CD4-positive, alpha-beta T cell treated with Interleukin-15 for 4 hours (primary cell): ENCODE measurements around the gene NOP10.
"Not testable (repeated sequence)": the region's sequence is repeated elsewhere in the genome, so short reads cannot be mapped to it uniquely, and the experiment has no call there.

Experiments used
- DNase-seq: peaks from one replicate; pipeline ENCODE4 v3.0.0-alpha.2; 2020; ENCODE audit warnings: low spot score

Gene NOP10

GRCh38 chr15:34342737-34343575, at the start of gene NOP10, which contains the start of gene NUTM1:
NOP10 (minus strand) TSS chr15:34343136; CDS start chr15:34343073, 63 bp downstream.
NUTM1 (plus strand) TSS chr15:34343315; CDS start chr15:34343697, 382 bp downstream.
- peak; percentile 93 for DNase-seq

GRCh38 chr15:34389594-34390086, 46.7 kb upstream of the NOP10 start:
- not testable (repeated sequence) for DNase-seq

- DNase-seq: not testable (repeated sequence)
These were observed 39.0 kb upstream of the NOP10 start for GRCh38 chr15:34381829-34382521.

- not testable (repeated sequence) for DNase-seq
These were observed 37.6 kb upstream of the NOP10 start for GRCh38 chr15:34380491-34380890.

- no peak for DNase-seq
These were observed 33.9 kb upstream of the NOP10 start for GRCh38 chr15:34376856-34377255.

- DNase-seq: not testable (repeated sequence)
These were observed 32.6 kb upstream of the NOP10 start for GRCh38 chr15:34375541-34375940.

GRCh38 chr15:34374816-34375215, 31.9 kb upstream of the NOP10 start:
- no peak for DNase-seq

- DNase-seq: no peak
These were observed 31.0 kb upstream of the NOP10 start for GRCh38 chr15:34373951-34374350.

GRCh38 chr15:34370643-34371042, 27.7 kb upstream of the NOP10 start:
- DNase-seq: no peak

GRCh38 chr15:34370129-34370528, 27.2 kb upstream of the NOP10 start:
- no peak for DNase-seq

GRCh38 chr15:34367101-34368081, 24.5 kb upstream of the NOP10 start, which contains the start of gene LPCAT4:
LPCAT4 (minus strand) TSS chr15:34367196; CDS start chr15:34367100, 96 bp downstream.
- peak; percentile 90 for DNase-seq

- DNase-seq: peak; percentile 43
These were observed 23.5 kb upstream of the NOP10 start for GRCh38 chr15:34366271-34367065.

GRCh38 chr15:34365836-34366235, 22.9 kb upstream of the NOP10 start:
- no peak for DNase-seq

GRCh38 chr15:34365091-34365825, 22.3 kb upstream of the NOP10 start:
- DNase-seq: peak; percentile 5

- DNase-seq: no peak
These were observed 21.1 kb upstream of the NOP10 start for GRCh38 chr15:34364041-34364440.

- DNase-seq: no peak
These were observed 19.3 kb upstream of the NOP10 start for GRCh38 chr15:34362047-34362773.

GRCh38 chr15:34361278-34361677, 18.3 kb upstream of the NOP10 start:
- no peak for DNase-seq

GRCh38 chr15:34360298-34360697, 17.4 kb upstream of the NOP10 start:
- no peak for DNase-seq

- DNase-seq: no peak
These were observed 16.5 kb upstream of the NOP10 start for GRCh38 chr15:34359416-34359815.
